Head of caudate nucleus (tissue), 42 donors: ENCODE data around the gene B3GNT2.
"Not testable (repeated sequence)": the region's sequence is repeated elsewhere in the genome, so short reads cannot be mapped to it uniquely, and the experiment has no call there.

Experiments
- DNase-seq, 42 donors: peaks; one replicate each; pipeline versions ENCODE4 v3.0.0 to v3.0.0-alpha.2; 2020 to 2021; ENCODE audit warnings: mixed read lengths in 7 of 42
- intact Hi-C: fragments of 100-400 bp; cut with DNase I; formaldehyde crosslinking; loops from one replicate; pipeline ENCODE4 v1.15.0; 2022

B3GNT2 gene

GRCh38 chr2:62195421-62196277 lies at the start of gene B3GNT2:
Gene B3GNT2, plus strand, starts transcription at chr2:62196115. Its CDS starts 26,106 bp downstream, at chr2:62222221.
- peak; percentile 53 to 94 (median 87) for DNase-seq
- intact Hi-C loops = loop anchor here (5.0 kb wide), 1 partner anchor 217 kb away; no protein-coding TSS in a partner anchor

- DNase-seq, intact Hi-C loops: not testable (repeated sequence)
Measured at GRCh38 chr2:62146790-62147189, 49.1 kb upstream of the B3GNT2 start.

- intact Hi-C loops = no loop called here
- peak in 1 of 42 donors; percentile 13 for DNase-seq
Measured at GRCh38 chr2:62147610-62148301, 48.2 kb upstream of the B3GNT2 start.

GRCh38 chr2:62149708-62150107 lies 46.2 kb upstream of the B3GNT2 start:
- intact Hi-C loops = no loop called here
- peak in 9 of 42 donors; percentile 4 to 60 (median 28) for DNase-seq

- intact Hi-C loops = no loop called here
- no peak for DNase-seq
Measured at GRCh38 chr2:62150597-62151305, 45.2 kb upstream of the B3GNT2 start.

GRCh38 chr2:62151306-62151638 lies 44.6 kb upstream of the B3GNT2 start:
- intact Hi-C loops = no loop called here
- DNase-seq = peak in 4 of 42 donors; percentile 4 to 26 (median 20)

- DNase-seq = no peak
- intact Hi-C loops = no loop called here
Measured at GRCh38 chr2:62152000-62152399, 43.9 kb upstream of the B3GNT2 start.

GRCh38 chr2:62156861-62157496 lies 38.9 kb upstream of the B3GNT2 start:
- no peak for DNase-seq

GRCh38 chr2:62158444-62159121 lies 37.3 kb upstream of the B3GNT2 start:
- DNase-seq = peak in 9 of 42 donors; percentile 15 to 50 (median 20)
- intact Hi-C loops = no loop called here

More at GRCh38 chr2:62156861-62157496, 38.9 kb upstream of the B3GNT2 start:
- intact Hi-C loops = no loop called here

GRCh38 chr2:62160691-62161090 lies 35.2 kb upstream of the B3GNT2 start:
- DNase-seq, intact Hi-C loops: not testable (repeated sequence)

GRCh38 chr2:62163106-62163831 lies 32.6 kb upstream of the B3GNT2 start:
- DNase-seq = no peak
- intact Hi-C loops = no loop called here

- DNase-seq = no peak
- intact Hi-C loops = no loop called here
Measured at GRCh38 chr2:62163834-62164233, 32.1 kb upstream of the B3GNT2 start.

- peak in 2 of 42 donors; percentile 11 to 45 for DNase-seq
- intact Hi-C loops = no loop called here
Measured at GRCh38 chr2:62175728-62176127, 20.2 kb upstream of the B3GNT2 start.

- DNase-seq = no peak
- intact Hi-C loops = no loop called here
Measured at GRCh38 chr2:62176801-62177200, 19.1 kb upstream of the B3GNT2 start.

- no peak for DNase-seq
- intact Hi-C loops = no loop called here
Measured at GRCh38 chr2:62177392-62178049, 18.4 kb upstream of the B3GNT2 start.

GRCh38 chr2:62178741-62179271 lies 17.1 kb upstream of the B3GNT2 start:
- intact Hi-C loops = no loop called here
- DNase-seq = no peak

GRCh38 chr2:62180975-62181374 lies 14.9 kb upstream of the B3GNT2 start:
- intact Hi-C loops = no loop called here

More at GRCh38 chr2:62180975-62181374, 14.9 kb upstream of the B3GNT2 start:
- no peak for DNase-seq
